ENCODE results near the gene ABCB8.

Gene ABCB8

DNA sequence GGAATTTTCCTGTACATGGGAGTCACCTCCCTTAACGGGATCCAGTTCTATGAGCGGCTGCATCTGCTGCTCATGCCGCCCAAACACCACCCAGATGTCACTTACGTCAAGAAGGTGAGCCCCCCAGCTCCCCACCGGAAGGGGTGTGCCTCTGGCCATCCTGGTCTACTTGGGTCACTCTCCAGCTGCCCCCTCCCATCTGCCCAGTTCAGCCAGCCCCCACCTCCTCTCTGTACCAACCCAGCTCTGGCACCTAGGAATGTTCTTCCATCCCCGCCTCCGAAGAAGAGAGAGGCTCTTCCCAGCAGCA is 47.4 kb downstream of the ABCB8 start:
- no peak for DNase-seq (ENCODE audit: low spot score)
- TF ChIP-seq, protein P1, sequence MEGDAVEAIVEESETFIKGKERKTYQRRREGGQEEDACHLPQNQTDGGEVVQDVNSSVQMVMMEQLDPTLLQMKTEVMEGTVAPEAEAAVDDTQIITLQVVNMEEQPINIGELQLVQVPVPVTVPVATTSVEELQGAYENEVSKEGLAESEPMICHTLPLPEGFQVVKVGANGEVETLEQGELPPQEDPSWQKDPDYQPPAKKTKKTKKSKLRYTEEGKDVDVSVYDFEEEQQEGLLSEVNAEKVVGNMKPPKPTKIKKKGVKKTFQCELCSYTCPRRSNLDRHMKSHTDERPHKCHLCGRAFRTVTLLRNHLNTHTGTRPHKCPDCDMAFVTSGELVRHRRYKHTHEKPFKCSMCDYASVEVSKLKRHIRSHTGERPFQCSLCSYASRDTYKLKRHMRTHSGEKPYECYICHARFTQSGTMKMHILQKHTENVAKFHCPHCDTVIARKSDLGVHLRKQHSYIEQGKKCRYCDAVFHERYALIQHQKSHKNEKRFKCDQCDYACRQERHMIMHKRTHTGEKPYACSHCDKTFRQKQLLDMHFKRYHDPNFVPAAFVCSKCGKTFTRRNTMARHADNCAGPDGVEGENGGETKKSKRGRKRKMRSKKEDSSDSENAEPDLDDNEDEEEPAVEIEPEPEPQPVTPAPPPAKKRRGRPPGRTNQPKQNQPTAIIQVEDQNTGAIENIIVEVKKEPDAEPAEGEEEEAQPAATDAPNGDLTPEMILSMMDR (IDR thresholded peaks at IDR 0.05; ENCODE audit: extremely low read depth, missing control alignments), result no peak

DNA sequence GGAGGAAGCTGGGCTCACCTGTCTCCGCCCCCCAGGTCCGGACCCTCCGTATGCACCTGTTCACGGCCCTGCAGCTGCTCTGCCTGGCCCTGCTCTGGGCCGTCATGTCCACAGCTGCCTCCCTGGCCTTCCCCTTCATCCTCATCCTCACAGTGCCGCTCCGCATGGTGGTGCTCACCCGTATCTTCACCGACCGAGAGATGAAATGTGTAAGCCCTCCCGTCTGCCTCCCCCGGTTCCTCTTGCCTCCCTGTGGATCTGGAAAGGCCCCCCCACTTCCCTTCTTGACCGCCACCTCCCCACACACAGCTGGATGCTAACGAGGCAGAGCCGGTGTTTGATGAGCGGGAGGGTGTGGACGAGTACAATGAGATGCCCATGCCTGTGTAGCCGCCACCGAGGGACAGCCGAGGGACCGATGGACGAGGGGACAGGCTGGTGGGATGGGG is 47.8 kb downstream of the ABCB8 start:
- no peak for DNase-seq (ENCODE audit: low spot score)
- TF ChIP-seq, protein P1 (IDR thresholded peaks at IDR 0.05; ENCODE audit: extremely low read depth, missing control alignments), result no peak

DNA sequence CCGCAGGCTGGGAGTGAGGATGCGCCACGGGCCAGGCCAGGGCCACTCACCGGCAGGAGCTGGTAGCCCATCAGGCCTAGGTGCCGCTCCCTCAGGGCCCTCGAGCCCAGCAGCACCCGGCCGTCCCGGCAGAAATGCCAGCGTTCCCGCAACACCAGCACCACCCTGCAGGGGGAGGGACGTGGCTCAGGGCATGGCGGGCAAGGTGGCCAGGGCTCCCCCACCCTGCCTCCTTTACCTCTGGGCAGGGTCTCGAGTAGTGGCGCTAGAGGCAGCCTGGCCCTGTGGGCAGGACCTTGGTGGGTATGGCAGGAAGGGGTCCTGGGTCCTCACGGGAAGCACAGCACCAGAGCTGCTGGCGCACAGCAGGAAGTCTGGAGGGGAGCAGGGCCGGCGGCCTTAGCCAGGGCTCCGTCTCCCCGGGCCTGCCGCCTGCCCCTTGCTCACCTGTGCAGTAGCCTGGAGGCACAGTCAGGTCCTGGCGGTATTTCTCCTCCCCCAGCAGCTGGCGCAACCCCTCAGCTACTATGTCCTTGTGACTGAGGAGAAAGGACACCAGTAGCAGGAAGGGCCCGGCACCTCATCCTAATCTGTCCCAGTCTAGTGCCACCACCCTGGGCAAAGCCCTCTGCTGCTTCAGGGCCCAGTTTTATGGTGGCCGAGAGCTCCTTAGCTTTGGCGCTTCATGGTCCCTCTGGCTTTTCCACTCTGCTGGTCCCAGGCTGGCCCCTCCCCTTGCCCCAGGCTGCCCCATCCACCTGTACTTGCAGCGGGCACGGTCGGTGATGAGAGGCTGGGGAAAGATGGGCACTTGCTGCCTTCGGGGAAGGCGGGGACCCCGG is 48.8 kb downstream of the ABCB8 start:
- DNase-seq (ENCODE audit: low spot score), result no peak
- TF ChIP-seq, protein P1 (IDR thresholded peaks at IDR 0.05; ENCODE audit: extremely low read depth, missing control alignments), result no peak

- DNase-seq (ENCODE audit: low spot score), result no peak
- TF ChIP-seq, protein P1 (IDR thresholded peaks at IDR 0.05; ENCODE audit: extremely low read depth, missing control alignments), result no peak
Measured at GRCh38 chr7:151077705-151078232, 49.5 kb downstream of the ABCB8 start.

GRCh38 chr7:151078233-151079040 is 50.2 kb downstream of the ABCB8 start:
- no peak for DNase-seq (ENCODE audit: low spot score)
- TF ChIP-seq, protein P1 (IDR thresholded peaks at IDR 0.05; ENCODE audit: extremely low read depth, missing control alignments), result no peak

- DNase-seq (ENCODE audit: low spot score), result no peak
- TF ChIP-seq, protein P1 (IDR thresholded peaks at IDR 0.05; ENCODE audit: extremely low read depth, missing control alignments), result no peak
Measured at GRCh38 chr7:151079199-151079910, 51.1 kb downstream of the ABCB8 start.

Data from GM20000 (cell line).